HG02885 (cell line): ENCODE data around the gene IMPA2.
"Not testable (repeated sequence)": the region's sequence is repeated elsewhere in the genome, so short reads cannot be mapped to it uniquely, and the experiment has no call there.

ENCODE experiments used
- ATAC-seq: cut with Tn5 transposase; IDR thresholded peaks from one replicate; pipeline ENCODE4 v1.9.1; 2021; ENCODE audit warnings: mild to moderate bottlenecking; ENCODE audit not compliant: unreplicated experiment, poor library complexity

The IMPA2 gene

DNA sequence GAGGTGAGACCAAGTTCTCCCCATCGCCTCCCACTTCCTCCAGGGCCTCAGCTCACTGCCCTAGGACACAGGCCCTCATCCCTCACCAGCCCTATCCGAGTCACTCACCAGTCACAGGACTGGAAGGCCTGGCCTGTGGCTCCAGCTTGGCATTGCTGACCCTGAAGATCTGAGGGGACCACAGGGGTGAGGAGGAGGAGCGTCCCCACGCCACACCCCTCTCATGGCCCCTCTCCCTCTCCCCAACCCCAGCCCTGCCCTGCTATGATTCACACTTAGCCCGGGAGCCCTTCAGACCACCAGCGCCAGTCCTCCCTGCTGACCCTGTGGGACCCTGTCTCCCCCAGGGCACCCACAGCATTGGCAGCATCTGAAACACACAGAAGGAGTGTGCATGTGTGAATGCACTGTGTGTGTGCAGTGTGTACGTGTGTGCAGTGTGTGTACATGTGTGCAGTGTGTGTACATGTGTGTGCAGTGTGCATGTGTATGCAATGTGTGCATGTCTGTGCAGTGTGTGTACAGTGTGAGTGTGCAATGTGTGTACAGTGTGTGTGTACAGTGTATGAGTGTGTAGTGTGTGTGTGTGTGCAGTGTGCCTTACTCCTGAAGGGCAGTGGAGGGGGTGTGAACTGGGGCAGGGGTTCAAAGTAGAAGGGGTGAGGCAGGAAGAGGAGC is 82.9 kb downstream of the IMPA2 start:
- ATAC-seq = no peak

DNA sequence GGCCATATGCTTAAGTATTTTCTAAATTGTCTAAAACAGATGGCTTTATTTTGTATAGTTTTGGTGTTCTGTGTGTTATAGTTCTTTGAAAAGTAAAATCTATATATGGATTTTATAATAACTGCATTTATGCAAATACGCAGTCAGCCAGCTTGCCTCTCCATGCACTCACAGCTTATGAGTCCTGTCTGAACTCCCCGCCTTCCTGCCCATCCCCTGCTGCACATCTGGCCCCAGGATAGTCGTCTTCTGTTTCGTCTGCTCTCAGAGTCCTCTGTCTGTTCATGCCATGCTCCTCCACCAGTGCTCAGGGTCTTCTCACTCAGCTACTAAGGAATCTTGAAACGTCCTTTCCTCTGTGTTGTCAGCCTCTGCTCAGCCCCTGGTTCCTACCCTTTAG is 84.1 kb downstream of the IMPA2 start:
- ATAC-seq = no peak

GRCh38 chr18:12066910-12067511 is 85.7 kb downstream of the IMPA2 start:
- ATAC-seq = no peak

GRCh38 chr18:12067671-12068070 is 86.4 kb downstream of the IMPA2 start:
- no peak for ATAC-seq

GRCh38 chr18:12068316-12068949 is 87.1 kb downstream of the IMPA2 start:
- ATAC-seq = not testable (repeated sequence)

- no peak for ATAC-seq
Measured at GRCh38 chr18:12068950-12069320, 87.6 kb downstream of the IMPA2 start.

- not testable (repeated sequence) for ATAC-seq
Measured at GRCh38 chr18:12071066-12071465, 89.8 kb downstream of the IMPA2 start.

- ATAC-seq = no peak
Measured at GRCh38 chr18:12072996-12073395, 91.7 kb downstream of the IMPA2 start.

DNA sequence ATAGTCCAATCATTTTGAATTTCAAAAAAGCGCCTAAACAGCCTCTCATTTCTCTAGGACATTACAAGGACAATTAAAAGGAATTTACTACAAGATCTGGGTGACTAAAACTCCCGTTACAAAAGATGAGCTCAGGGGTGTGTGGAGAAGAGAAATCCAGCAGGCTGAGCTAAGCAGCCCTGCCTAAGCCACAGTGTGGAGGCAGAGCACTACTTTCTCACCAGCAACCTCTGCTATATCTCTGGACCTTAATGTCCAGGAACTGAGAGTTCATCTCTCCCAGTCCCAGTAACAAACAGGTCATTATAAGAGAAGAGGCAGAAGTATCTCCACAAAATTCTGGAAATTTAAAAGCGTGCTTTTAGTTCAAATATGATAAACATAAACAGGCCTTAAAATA is 93.4 kb downstream of the IMPA2 start:
- no peak for ATAC-seq

GRCh38 chr18:12076424-12077140 is 95.3 kb downstream of the IMPA2 start:
- no peak for ATAC-seq

GRCh38 chr18:12077994-12078393 is 96.7 kb downstream of the IMPA2 start:
- not testable (repeated sequence) for ATAC-seq

DNA sequence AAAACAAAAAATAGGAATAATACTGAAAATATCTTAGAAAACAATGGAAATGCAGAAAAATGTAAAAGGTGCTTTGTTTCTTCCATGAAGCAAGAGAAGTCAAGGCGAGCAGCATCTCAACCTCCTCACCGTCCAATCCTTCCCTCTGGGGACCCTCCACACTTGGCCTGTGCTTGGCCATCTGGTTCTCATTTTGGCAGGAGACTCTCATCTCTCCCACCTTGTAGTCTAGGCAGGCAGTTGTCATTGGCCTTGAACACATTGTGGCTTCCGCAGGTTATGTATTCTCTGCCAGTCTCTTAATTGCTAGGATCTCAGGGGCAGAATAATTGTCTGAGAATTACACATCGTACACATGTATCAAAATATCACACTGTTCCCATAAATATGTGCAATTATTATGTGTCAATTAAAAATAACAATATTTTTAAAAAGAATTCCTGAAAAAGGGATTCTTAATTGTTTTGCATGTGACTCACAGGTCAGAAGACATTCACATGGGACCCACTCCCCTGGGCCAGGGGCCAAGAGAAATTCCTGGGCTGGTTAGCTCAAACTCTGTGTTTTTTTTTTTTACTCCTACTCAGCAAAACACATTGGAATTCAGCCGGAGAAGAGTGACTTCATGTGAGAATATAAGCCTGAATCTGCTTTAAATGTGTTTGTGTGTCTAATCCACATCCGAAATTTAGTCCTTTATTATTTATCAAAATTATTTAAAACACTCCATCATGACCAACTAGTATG is 98.4 kb downstream of the IMPA2 start:
- ATAC-seq = no peak
